ENCODE data around the gene TLE6. TPM values are rescaled to one million over a fixed set of nuclear protein-coding genes. Genes with fewer than 3 reads are reported as not detected.

TLE6 gene
- total and polyA plus RNA-seq, 4 donors = 1.6 to 5.0 (median 4.6) TPM

DNA sequence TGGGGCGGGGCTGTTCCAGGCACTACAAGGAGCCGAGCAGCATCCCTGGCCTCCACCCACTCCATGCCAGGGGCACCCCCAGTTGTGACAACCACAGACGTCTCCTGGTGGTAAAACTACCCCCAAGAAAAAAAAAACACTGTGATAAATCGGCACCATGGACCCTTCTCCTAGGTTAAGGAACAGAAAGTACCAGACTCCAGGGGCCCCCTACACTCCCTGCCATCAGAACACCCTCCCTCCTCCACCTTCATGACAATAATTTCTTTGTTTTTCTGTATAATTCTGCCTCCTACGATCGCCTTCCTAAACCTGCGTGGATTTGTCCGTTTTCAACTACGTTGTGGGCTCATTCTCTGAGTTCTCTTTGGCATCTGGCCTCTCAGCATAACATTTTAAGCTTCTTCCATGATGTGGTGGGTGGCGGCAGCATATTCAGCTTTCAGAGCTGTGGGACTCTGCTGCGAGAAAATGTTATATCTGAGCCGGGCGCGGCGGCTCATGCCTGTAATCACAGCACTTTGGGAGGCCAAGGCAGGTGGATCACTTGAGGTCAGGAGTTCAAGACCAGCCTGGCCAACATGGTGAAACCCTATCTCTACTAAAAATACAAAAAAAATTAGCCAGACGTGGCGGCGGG is 43.1 kb downstream of the TLE6 start:
- DNase-seq (ENCODE audit: low read depth in 4 of 6, low spot score in 6 of 6) = no peak
- 70% methylated on average over 18 of the region's 18 CpGs for WGBS (ENCODE audit: insufficient coverage)
- Histone ChIP-seq H3K36me3 (ENCODE audit: control insufficient read depth, insufficient read depth, low read length) (peaks cover 24% of the 10 kb centered on the region), H3K27ac (ENCODE audit: low read depth, low read length) (no peak overlapping the region), H3K27me3 (ENCODE audit: control insufficient read depth, insufficient read depth, low read length) (peaks cover 11% of the 10 kb centered on the region), H3K4me3 (ENCODE audit: low read depth, low read length) (no peak overlapping the region), H3K9me3 (ENCODE audit: control insufficient read depth, insufficient read depth, low read length) (no peaks in the 10 kb centered on the region), H3K4me1 (ENCODE audit: control insufficient read depth, insufficient read depth, low read length) (peaks cover 10% of the 10 kb centered on the region)

DNA sequence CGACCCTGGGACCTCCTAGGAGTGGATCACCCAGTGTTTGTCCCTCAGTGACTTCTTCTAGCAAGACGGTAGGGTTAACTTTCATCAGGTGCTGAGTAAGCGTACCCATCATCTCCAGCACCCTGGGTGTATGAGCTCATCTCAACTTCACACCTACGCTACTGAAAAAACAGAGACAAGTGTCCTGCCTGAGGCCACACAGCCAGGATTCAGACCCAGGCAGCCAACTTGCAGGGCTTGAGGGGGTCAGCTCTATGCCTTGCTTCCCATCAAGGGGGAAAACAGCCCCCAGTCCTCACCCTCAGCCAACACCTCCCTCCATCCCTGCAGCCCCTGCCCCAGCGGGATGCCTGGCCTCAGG is 47.1 kb downstream of the TLE6 start:
- Histone ChIP-seq H3K9me3 (ENCODE audit: control insufficient read depth, insufficient read depth, low read length) (no peaks in the 10 kb centered on the region), H3K36me3 (ENCODE audit: control insufficient read depth, insufficient read depth, low read length) (peaks cover 14% of the 10 kb centered on the region), H3K27ac (ENCODE audit: low read depth, low read length) (no peak overlapping the region), H3K4me1 (ENCODE audit: control insufficient read depth, insufficient read depth, low read length) (peaks cover 31% of the 10 kb centered on the region), H3K27me3 (ENCODE audit: control insufficient read depth, insufficient read depth, low read length) (peaks cover 35% of the 10 kb centered on the region), H3K4me3 (ENCODE audit: low read depth, low read length) (no peak overlapping the region)
- no peak for DNase-seq (ENCODE audit: low read depth in 4 of 6, low spot score in 6 of 6)
- 51% methylated on average over 4 of the region's 5 CpGs for WGBS (ENCODE audit: insufficient coverage)

DNA sequence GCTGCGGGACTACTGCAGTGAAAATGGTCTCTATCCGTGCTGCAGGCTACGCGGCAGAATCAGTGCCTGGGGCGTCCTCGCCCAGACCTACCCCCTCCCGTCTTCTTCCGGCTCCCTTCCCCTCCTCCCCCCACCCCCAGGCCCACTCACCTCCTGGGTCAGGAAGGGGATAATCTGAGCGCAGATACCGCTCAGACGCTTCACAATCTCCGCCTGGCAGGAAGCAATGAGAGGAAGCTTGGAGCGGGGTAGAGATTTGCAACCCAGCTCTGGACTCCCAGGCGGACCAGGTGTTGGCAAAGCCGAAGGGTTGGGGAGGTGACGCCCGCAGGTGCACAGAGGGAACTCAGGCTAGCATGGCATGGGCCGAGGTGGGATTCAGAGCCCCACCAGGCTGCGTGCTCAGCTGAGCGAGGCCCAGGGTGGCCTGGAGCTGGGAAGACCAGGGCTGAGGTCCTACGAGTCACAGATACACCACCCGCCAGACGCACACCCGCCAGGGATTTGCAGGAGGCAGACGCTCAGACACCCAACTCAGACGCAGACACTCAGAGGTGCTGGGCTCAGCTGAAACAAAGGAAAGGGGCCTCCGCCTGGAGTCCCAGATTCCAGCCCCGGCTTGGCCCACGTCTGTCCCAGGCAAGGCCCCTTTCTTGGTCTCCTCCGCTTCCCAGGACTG is 47.6 kb downstream of the TLE6 start:
- no peak overlapping the region for H3K4me3 ChIP-seq (ENCODE audit: low read depth, low read length)
- H3K9me3 ChIP-seq (ENCODE audit: control insufficient read depth, insufficient read depth, low read length) = no peaks in the 10 kb centered on the region
- peaks cover 12% of the 10 kb centered on the region for H3K36me3 ChIP-seq (ENCODE audit: control insufficient read depth, insufficient read depth, low read length)
- peaks cover 35% of the 10 kb centered on the region for H3K4me1 ChIP-seq (ENCODE audit: control insufficient read depth, insufficient read depth, low read length)
- no peak overlapping the region for H3K27ac ChIP-seq (ENCODE audit: low read depth, low read length)
- DNase-seq (ENCODE audit: low read depth in 4 of 6, low spot score in 6 of 6) = no peak
- H3K27me3 ChIP-seq (ENCODE audit: control insufficient read depth, insufficient read depth, low read length) = peaks cover 35% of the 10 kb centered on the region
- 31% methylated on average over 27 of the region's 30 CpGs for WGBS (ENCODE audit: insufficient coverage)

DNA sequence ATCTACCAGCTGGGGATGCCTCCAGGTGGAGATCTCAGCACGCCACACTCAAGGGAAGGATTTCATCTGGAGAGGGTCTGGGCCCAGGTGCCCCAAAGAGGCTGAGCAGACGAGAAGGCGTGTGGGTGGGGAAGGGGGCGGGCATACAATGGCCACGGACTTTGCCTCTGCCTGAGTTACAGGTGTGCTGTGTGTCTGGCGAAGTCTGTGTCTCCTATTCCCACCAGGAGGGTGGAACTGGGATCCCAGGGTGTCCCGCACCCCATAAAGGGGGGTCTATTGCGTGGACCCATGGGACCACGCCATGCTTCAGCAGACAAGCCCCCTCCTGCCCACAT is 48.2 kb downstream of the TLE6 start:
- peaks cover 35% of the 10 kb centered on the region for H3K4me1 ChIP-seq (ENCODE audit: control insufficient read depth, insufficient read depth, low read length)
- no peak for DNase-seq (ENCODE audit: low read depth in 4 of 6, low spot score in 6 of 6)
- H3K9me3 ChIP-seq (ENCODE audit: control insufficient read depth, insufficient read depth, low read length) = no peaks in the 10 kb centered on the region
- peaks cover 40% of the 10 kb centered on the region for H3K27me3 ChIP-seq (ENCODE audit: control insufficient read depth, insufficient read depth, low read length)
- no peak overlapping the region for H3K4me3 ChIP-seq (ENCODE audit: low read depth, low read length)
- H3K27ac ChIP-seq (ENCODE audit: low read depth, low read length) = no peak overlapping the region
- peaks cover 12% of the 10 kb centered on the region for H3K36me3 ChIP-seq (ENCODE audit: control insufficient read depth, insufficient read depth, low read length)
- WGBS (ENCODE audit: insufficient coverage) = 58% methylated on average over 8 of the region's 9 CpGs

DNA sequence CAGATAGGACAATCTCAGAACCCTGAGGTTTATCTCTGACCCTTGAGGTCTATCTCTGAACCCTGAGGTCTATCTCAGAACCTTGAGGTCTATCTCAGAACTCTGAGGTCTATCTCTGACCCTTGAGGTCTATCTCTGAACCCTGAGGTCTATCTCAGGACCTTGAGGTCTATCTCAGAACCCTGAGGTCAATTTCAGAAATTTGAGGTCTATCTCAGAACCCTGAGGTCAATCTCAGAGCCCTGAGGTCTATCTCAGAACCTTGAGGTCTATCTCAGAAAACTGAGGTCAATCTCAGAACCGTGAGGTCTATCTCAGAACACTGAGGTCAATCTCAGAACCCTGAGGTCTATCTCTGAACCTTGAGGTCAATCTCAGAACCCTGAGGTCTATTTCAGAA is 49.4 kb downstream of the TLE6 start:
- peaks cover 12% of the 10 kb centered on the region for H3K36me3 ChIP-seq (ENCODE audit: control insufficient read depth, insufficient read depth, low read length)
- DNase-seq (ENCODE audit: low read depth in 4 of 6, low spot score in 6 of 6) = no peak
- H3K4me1 ChIP-seq (ENCODE audit: control insufficient read depth, insufficient read depth, low read length) = peaks cover 35% of the 10 kb centered on the region
- peaks cover 51% of the 10 kb centered on the region for H3K27me3 ChIP-seq (ENCODE audit: control insufficient read depth, insufficient read depth, low read length)
- H3K27ac ChIP-seq (ENCODE audit: low read depth, low read length) = no peak overlapping the region
- H3K9me3 ChIP-seq (ENCODE audit: control insufficient read depth, insufficient read depth, low read length) = no peaks in the 10 kb centered on the region
- WGBS (ENCODE audit: insufficient coverage) = 100% methylated on average over 1 of the region's 1 CpG
- no peak overlapping the region for H3K4me3 ChIP-seq (ENCODE audit: low read depth, low read length)

DNA sequence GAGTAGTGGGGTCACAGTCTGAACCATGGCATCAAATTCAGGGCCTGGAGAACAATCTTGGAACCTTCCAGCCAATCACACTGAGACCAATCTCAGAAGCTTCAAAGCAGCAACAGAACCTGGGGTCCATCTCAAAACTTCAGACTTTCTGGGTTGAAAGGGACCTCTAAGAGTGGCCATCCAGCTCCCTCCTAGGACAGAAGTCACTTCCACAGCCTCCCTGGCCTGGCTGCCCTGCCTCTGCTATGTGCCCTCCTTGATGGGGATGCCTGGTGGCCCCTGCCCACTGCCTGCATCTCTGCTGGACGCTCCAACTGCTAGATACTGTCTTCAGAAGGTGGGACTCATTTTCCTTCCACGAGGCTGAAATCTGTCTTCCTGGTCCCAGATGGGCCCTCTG is 49.9 kb downstream of the TLE6 start:
- Histone ChIP-seq H3K27ac (ENCODE audit: low read depth, low read length) (no peak overlapping the region), H3K27me3 (ENCODE audit: control insufficient read depth, insufficient read depth, low read length) (peaks cover 52% of the 10 kb centered on the region), H3K9me3 (ENCODE audit: control insufficient read depth, insufficient read depth, low read length) (no peaks in the 10 kb centered on the region), H3K4me3 (ENCODE audit: low read depth, low read length) (no peak overlapping the region), H3K36me3 (ENCODE audit: control insufficient read depth, insufficient read depth, low read length) (peaks cover 12% of the 10 kb centered on the region), H3K4me1 (ENCODE audit: control insufficient read depth, insufficient read depth, low read length) (peaks cover 35% of the 10 kb centered on the region)
- DNase-seq (ENCODE audit: low read depth in 4 of 6, low spot score in 6 of 6) = no peak
- WGBS (ENCODE audit: insufficient coverage) = 71% methylated on average over 2 of the region's 2 CpGs

DNA sequence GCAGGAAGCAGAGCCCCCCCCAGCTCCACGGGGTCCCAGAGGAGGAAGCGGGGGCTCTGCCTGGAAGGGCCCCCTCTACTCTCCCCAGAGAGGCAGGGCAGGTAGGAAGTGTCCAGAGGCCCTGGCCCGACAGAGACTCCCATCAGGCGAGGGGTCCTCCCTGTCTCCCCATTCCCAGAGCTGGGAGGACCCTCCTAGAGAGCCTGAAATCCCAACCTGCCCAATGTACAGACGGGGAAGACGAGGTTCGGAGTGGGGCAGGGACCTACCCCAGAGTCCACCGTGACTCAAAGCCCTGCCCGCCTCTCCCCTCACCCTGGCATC is 50.6 kb downstream of the TLE6 start:
- Histone ChIP-seq H3K27me3 (ENCODE audit: control insufficient read depth, insufficient read depth, low read length) (peaks cover 55% of the 10 kb centered on the region), H3K4me1 (ENCODE audit: control insufficient read depth, insufficient read depth, low read length) (peaks cover 35% of the 10 kb centered on the region), H3K27ac (ENCODE audit: low read depth, low read length) (no peak overlapping the region), H3K9me3 (ENCODE audit: control insufficient read depth, insufficient read depth, low read length) (no peaks in the 10 kb centered on the region), H3K4me3 (ENCODE audit: low read depth, low read length) (no peak overlapping the region), H3K36me3 (ENCODE audit: control insufficient read depth, insufficient read depth, low read length) (peaks cover 12% of the 10 kb centered on the region)
- no peak for DNase-seq (ENCODE audit: low read depth in 4 of 6, low spot score in 6 of 6)
- WGBS (ENCODE audit: insufficient coverage) = 47% methylated on average over 4 of the region's 9 CpGs

DNA sequence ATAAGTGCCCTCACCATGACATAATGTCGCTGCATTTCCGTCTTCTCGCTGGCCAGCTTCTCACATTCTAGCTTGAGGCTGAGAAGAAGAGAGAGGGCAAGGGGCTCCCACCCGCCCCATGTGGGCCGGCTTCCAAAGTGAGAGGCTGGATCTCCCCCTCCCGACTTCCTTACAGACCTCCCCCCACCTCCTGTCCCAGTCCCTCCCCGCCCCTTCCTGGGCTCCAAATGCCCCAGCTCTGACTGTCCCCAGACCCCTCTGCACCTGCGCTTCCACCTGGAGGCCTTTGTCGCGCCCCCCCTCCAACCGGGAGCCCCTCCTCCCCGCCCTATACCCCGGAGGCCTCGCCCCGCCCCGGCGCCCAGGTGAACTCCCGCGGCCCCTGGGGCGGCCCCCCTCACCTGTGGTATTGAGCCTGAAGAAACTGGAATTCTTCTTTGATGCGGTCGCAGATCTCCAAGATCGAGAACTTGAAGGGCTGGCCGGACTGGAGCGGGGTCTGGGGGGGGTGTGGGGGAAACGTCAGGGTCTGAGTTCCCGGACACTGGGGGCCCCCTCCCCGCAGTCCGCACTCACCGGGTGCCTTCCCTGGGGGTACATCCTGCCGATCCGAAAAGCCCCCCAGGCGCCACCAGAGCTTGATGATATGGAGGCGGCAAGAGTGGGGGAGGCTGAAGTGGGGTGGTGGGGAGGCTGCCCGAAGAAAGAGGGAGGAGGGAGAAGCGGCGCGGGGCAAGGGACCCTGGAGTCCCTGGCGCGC is 51.1 kb downstream of the TLE6 start:
- 0% methylated on average over 35 of the region's 40 CpGs for WGBS (ENCODE audit: insufficient coverage)
- DNase-seq (ENCODE audit: low read depth in 4 of 6, low spot score in 6 of 6) = peak in 1 of 6 donors; percentile 41

DNA sequence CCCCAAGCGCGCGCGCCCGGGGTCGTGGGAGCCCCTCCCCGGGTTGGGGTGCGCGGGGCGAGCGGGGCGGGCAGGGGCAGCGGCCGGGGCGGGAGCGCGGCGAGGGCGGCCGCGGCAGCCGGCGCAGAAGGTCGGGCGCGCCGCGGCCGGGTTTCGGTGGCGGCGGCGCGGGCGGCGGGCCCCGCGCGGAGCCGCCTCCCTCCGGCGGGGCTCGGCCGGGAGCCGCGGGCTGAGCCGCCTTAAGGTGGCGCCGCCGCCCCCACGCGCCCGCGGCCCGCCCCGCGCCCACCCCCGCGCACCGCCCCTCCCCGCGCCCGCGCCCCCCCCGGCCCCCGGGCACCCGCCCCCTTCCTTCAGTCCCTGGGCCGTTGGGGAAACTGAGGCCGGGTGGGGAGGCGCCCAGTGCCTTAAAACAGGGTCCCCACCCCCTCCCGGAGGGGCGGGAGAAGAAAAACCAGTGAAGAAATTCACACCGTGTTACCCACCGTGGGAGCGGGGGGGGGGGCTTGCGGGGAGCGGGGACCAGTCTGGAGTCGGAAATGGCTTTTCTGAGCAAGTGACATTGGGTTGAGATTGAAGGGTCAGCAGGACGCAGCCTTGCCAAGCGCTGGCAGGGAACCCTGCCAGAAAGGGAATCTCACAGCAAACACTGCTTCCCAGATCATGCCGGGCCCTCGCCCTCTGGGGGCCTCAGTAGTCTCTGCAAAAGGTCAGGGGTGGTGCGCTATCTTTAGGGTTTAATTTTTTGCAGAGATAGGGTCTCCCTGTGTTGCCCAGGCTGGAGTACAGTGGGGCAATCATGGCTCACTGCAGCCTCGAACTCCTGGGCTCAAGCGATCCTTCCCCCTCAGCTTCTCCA is 51.9 kb downstream of the TLE6 start, which contains the start of gene TLE2:
Gene TLE2 (minus strand): TSS at position 216 of the 859 bp plus-strand sequence. CDS start 376 bp downstream, outside the sequence.
- peaks cover 44% of the 10 kb centered on the region for H3K4me1 ChIP-seq (ENCODE audit: control insufficient read depth, insufficient read depth, low read length)
- H3K27ac ChIP-seq (ENCODE audit: low read depth, low read length) = no peak within 1 kb of the TSS
- H3K27me3 ChIP-seq (ENCODE audit: control insufficient read depth, insufficient read depth, low read length) = peaks cover 63% of the 10 kb centered on the region
- peaks cover 12% of the 10 kb centered on the region for H3K36me3 ChIP-seq (ENCODE audit: control insufficient read depth, insufficient read depth, low read length)
- no peaks in the 10 kb centered on the region for H3K9me3 ChIP-seq (ENCODE audit: control insufficient read depth, insufficient read depth, low read length)
- peak within 1 kb of the TSS; percentile 65 for H3K4me3 ChIP-seq (ENCODE audit: low read depth, low read length)
- under 1% methylated on average over 54 of the region's 85 CpGs for WGBS (ENCODE audit: insufficient coverage)
- peak in 1 of 6 donors; percentile 51 for DNase-seq (ENCODE audit: low read depth in 4 of 6, low spot score in 6 of 6)

More for the DNA sequence above, 51.1 kb downstream of the TLE6 start:
- Histone ChIP-seq H3K36me3 (ENCODE audit: control insufficient read depth, insufficient read depth, low read length) (peaks cover 12% of the 10 kb centered on the region), H3K9me3 (ENCODE audit: control insufficient read depth, insufficient read depth, low read length) (no peaks in the 10 kb centered on the region), H3K27ac (ENCODE audit: low read depth, low read length) (no peak overlapping the region), H3K4me1 (ENCODE audit: control insufficient read depth, insufficient read depth, low read length) (peaks cover 36% of the 10 kb centered on the region), H3K27me3 (ENCODE audit: control insufficient read depth, insufficient read depth, low read length) (peaks cover 55% of the 10 kb centered on the region), H3K4me3 (ENCODE audit: low read depth, low read length) (peak overlapping the region; percentile 65)

Data from spinal cord (tissue), 10 donors.